Measurements from ENCODE around the gene FOXC1.
A peak's percentile ranks its signal among the peaks of the same experiment; 100 is the strongest.

Gene FOXC1

GRCh38 chr6:1612299-1612973, 2.7 kb downstream of the FOXC1 start:
- TF ChIP-seq CTCF (IDR thresholded peaks at IDR 0.05; ENCODE audit: insufficient read depth, low read depth, low read length, missing control alignments), result no peak
- peak; percentile 38 for DNase-seq (ENCODE audit: low read depth)
- H3K4me3 ChIP-seq (ENCODE audit: low read length), result peak overlapping the region; percentile 72

- DNase-seq (ENCODE audit: low read depth), result peak; percentile 79
- peak overlapping the region; percentile 72 for H3K4me3 ChIP-seq (ENCODE audit: low read length)
- TF ChIP-seq CTCF (IDR thresholded peaks at IDR 0.05; ENCODE audit: insufficient read depth, low read depth, low read length, missing control alignments), result no peak
Measured at GRCh38 chr6:1612974-1613306, 3.2 kb downstream of the FOXC1 start.

- no peak for TF ChIP-seq CTCF (IDR thresholded peaks at IDR 0.05; ENCODE audit: insufficient read depth, low read depth, low read length, missing control alignments)
- DNase-seq (ENCODE audit: low read depth), result no peak
- H3K4me3 ChIP-seq (ENCODE audit: low read length), result peak overlapping the region; percentile 72
Measured at GRCh38 chr6:1613346-1613687, 3.6 kb downstream of the FOXC1 start.

- peak; percentile 52 for DNase-seq (ENCODE audit: low read depth)
- no peak for TF ChIP-seq CTCF (IDR thresholded peaks at IDR 0.05; ENCODE audit: insufficient read depth, low read depth, low read length, missing control alignments)
- H3K4me3 ChIP-seq (ENCODE audit: low read length), result peak overlapping the region; percentile 72
Measured at GRCh38 chr6:1613688-1614447, 4.2 kb downstream of the FOXC1 start.

GRCh38 chr6:1614448-1615150, 4.9 kb downstream of the FOXC1 start:
- H3K4me3 ChIP-seq (ENCODE audit: low read length), result peak overlapping the region; percentile 72
- peak; percentile 48 for DNase-seq (ENCODE audit: low read depth)
- no peak for TF ChIP-seq CTCF (IDR thresholded peaks at IDR 0.05; ENCODE audit: insufficient read depth, low read depth, low read length, missing control alignments)

- TF ChIP-seq CTCF (IDR thresholded peaks at IDR 0.05; ENCODE audit: insufficient read depth, low read depth, low read length, missing control alignments), result no peak
- no peak for DNase-seq (ENCODE audit: low read depth)
- H3K4me3 ChIP-seq (ENCODE audit: low read length), result no peak overlapping the region
Measured at GRCh38 chr6:1615151-1615852, 5.6 kb downstream of the FOXC1 start.

Measured in epithelial cell of esophagus (primary cell).